A673 (cell line): ENCODE measurements around the gene RPH3AL. TPM values are rescaled to one million over a fixed set of nuclear protein-coding genes. Genes with fewer than 3 reads are reported as not detected.

Source experiments
- BruUV-seq: library from RNA; stranded (reverse); fragments of 400-500 nt; replicated peaks from 2 replicates; lab custom pipeline; 2021; lab: Mats Ljungman, UMichigan
- CTCF ChIA-PET: fragments of 300-600 bp; sonication (Branson Sonifier 250); formaldehyde crosslinking; loops from one replicate; lab custom pipeline; 2022; ENCODE audit warnings: antibody characterized with exemption; lab: Charles Lee
- POLR2A ChIA-PET: fragments of 300-600 bp; sonication (Branson Sonifier 250); formaldehyde crosslinking; loops from one replicate; lab custom pipeline; 2022; ENCODE audit warnings: antibody characterized with exemption; ENCODE audit not compliant: low non-redundant PET; lab: Charles Lee
- DNase-seq: peaks from one replicate; pipeline ENCODE4 v3.0.0-alpha.2; 2015; ENCODE audit warnings: low spot score
- H3K27ac ChIP-seq: fragments of 200-600 bp; sonication (generic); 2 replicates; pipeline ENCODE4 v1.5.1; 2016; ENCODE audit warnings: mixed run types, low read depth, mild to moderate bottlenecking, mixed read lengths, antibody characterized with exemption, low read length; ENCODE audit not compliant: poor library complexity, severe bottlenecking
- H3K27me3 ChIP-seq: fragments of 200-600 bp; sonication (generic); replicated peaks from 2 replicates; pipeline ENCODE4 v1.6.1; 2017; ENCODE audit warnings: mixed run types, low read depth, mild to moderate bottlenecking, mixed read lengths, antibody characterized with exemption, low read length; ENCODE audit not compliant: insufficient read depth, poor library complexity
- H3K36me3 ChIP-seq: fragments of 200-600 bp; sonication (generic); 2 replicates; pipeline ENCODE4 v1.6.1; 2016; ENCODE audit warnings: mixed run types, mild to moderate bottlenecking, mixed read lengths, antibody characterized with exemption, low read length; ENCODE audit not compliant: insufficient read depth, poor library complexity, severe bottlenecking
- H3K4me1 ChIP-seq: fragments of 200-600 bp; sonication (generic); 2 replicates; pipeline ENCODE4 v1.6.1; 2017; ENCODE audit warnings: mixed run types, mild to moderate bottlenecking, mixed read lengths, antibody characterized with exemption, low read length; ENCODE audit not compliant: insufficient read depth, poor library complexity, severe bottlenecking
- H3K4me3 ChIP-seq: fragments of 200-600 bp; sonication (generic); 2 replicates; pipeline ENCODE4 v1.5.1; 2016; ENCODE audit warnings: low read depth, mixed run types, mild to moderate bottlenecking, mixed read lengths, low read length; ENCODE audit not compliant: poor library complexity, severe bottlenecking
- H3K9me3 ChIP-seq: fragments of 200-600 bp; sonication (generic); 2 replicates; pipeline ENCODE4 v1.6.1; 2016; ENCODE audit warnings: mixed run types, low read depth, mild to moderate bottlenecking, mixed read lengths, antibody characterized with exemption, low read length; ENCODE audit not compliant: poor library complexity, severe bottlenecking
- EZH2 ChIP-seq: fragments of 200-600 bp; sonication (generic); IDR thresholded peaks from 2 replicates; pipeline ENCODE4 v1.6.1; 2017; ENCODE audit warnings: borderline replicate concordance, low read depth, mild to moderate bottlenecking, mixed read lengths, antibody characterized with exemption, low read length; ENCODE audit not compliant: poor library complexity, severe bottlenecking
- intact Hi-C: fragments of 100-400 bp; cut with micrococcal nuclease; formaldehyde crosslinking; loops from one replicate; pipeline ENCODE4 v1.10.0; 2022; ENCODE audit not compliant: unreplicated experiment
- total RNA-seq: library from RNA; stranded (reverse); gene quantifications from 2 replicates; pipeline ENCODE4 v1.2.3, GENCODE V29; 2021
- TF ChIP-seq, protein P1 (sequence below): fragments of 300-800, 200-600 bp; sonication (generic); conservative IDR thresholded peaks from 2 replicates; pipeline ENCODE4 v1.5.1; 2017; ENCODE audit warnings: low read depth, mild to moderate bottlenecking, antibody characterized with exemption, low read length, moderate library complexity, mixed read lengths

The RPH3AL gene
- total RNA-seq, 1 experiment from 2014 or later, result 0.82 TPM

DNA sequence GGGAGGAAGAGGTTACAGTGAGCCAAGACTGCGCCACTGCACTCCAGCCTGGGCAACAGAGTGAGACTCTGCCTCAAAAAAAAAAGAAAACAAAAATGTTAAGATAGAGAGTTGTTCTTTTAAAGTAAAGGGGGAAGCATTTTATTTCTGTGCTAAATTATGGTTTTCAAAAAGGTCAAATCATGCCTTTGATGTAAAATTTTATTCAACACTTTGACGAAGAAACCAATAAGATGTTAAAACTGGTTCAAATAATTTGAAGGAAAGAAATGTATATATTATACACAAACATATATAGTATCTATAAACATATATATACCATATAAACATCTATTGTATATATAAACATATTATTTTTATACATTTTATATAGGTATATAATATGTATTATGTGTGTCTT lies 43.4 kb upstream of the RPH3AL start:
- no TSS peak for BruUV-seq
- H3K27me3 ChIP-seq, result no peaks in the 10 kb centered on the region
- H3K9me3 ChIP-seq, result no peaks in the 10 kb centered on the region
- DNase-seq, result no peak
- no peak overlapping the region for H3K4me3 ChIP-seq
- CTCF ChIA-PET, result no interaction called here
- intact Hi-C loops, result no loop called here
- H3K27ac ChIP-seq, result no peak overlapping the region
- H3K36me3 ChIP-seq, result no peaks in the 10 kb centered on the region
- H3K4me1 ChIP-seq, result no peaks in the 10 kb centered on the region
- no peak for TF ChIP-seq EZH2
- TF ChIP-seq, protein P1, sequence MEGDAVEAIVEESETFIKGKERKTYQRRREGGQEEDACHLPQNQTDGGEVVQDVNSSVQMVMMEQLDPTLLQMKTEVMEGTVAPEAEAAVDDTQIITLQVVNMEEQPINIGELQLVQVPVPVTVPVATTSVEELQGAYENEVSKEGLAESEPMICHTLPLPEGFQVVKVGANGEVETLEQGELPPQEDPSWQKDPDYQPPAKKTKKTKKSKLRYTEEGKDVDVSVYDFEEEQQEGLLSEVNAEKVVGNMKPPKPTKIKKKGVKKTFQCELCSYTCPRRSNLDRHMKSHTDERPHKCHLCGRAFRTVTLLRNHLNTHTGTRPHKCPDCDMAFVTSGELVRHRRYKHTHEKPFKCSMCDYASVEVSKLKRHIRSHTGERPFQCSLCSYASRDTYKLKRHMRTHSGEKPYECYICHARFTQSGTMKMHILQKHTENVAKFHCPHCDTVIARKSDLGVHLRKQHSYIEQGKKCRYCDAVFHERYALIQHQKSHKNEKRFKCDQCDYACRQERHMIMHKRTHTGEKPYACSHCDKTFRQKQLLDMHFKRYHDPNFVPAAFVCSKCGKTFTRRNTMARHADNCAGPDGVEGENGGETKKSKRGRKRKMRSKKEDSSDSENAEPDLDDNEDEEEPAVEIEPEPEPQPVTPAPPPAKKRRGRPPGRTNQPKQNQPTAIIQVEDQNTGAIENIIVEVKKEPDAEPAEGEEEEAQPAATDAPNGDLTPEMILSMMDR, result no peak
- POLR2A ChIA-PET, result no interaction called here

DNA sequence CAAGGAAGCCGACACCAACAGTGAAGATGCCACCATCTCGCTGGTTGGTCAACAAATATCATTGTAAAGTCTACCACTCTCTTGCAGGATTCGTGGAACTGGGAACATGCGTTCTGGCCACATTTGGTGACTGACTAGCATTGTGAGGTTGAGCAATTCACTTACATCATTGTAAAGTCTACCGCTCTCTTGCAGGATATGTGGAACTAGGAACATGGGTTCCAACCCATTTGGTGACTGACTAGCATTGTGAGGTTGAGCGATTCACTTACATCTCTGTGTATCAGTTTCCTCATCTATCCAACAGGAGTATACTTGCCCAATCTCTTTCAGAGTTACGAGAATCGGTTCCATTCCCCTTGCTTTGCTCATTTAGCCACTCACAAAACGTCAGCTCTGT lies 42.6 kb upstream of the RPH3AL start:
- BruUV-seq, result no TSS peak

DNA sequence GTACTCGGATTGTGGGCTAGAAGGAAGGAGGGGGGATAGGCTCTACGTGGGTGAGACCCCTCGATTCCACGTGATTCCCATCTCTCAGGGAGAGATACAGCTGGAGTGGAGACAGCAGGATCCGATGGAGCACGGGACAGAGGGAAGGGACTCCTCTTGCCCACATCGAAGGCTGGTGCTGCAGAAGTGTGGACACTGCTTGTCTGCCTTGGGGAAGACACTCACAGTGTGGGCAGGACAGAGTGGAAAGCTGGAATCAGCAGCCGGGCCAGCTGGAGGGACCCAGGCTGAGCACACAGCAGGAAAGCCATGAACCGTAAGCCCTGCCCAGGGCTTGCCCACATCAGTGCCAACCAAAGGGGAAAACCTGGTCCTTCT lies 42.1 kb upstream of the RPH3AL start:
- Histone ChIP-seq H3K36me3 (no peaks in the 10 kb centered on the region), H3K27me3 (no peaks in the 10 kb centered on the region), H3K9me3 (no peaks in the 10 kb centered on the region), H3K4me3 (no peak overlapping the region), H3K4me1 (no peaks in the 10 kb centered on the region), H3K27ac (no peak overlapping the region)
- TF ChIP-seq, protein P1, result no peak
- no peak for TF ChIP-seq EZH2
- intact Hi-C loops, result no loop called here
- BruUV-seq, result no TSS peak
- DNase-seq, result no peak
- CTCF ChIA-PET, result no interaction called here
- POLR2A ChIA-PET, result no interaction called here

More for the DNA sequence above, 42.6 kb upstream of the RPH3AL start:
- Histone ChIP-seq H3K4me3 (no peak overlapping the region), H3K27me3 (no peaks in the 10 kb centered on the region), H3K9me3 (no peaks in the 10 kb centered on the region), H3K36me3 (no peaks in the 10 kb centered on the region), H3K27ac (no peak overlapping the region), H3K4me1 (no peaks in the 10 kb centered on the region)
- ChIA-PET POLR2A (no interaction called here), CTCF (no interaction called here)
- intact Hi-C loops, result no loop called here
- TF ChIP-seq EZH2, result no peak
- TF ChIP-seq, protein P1, result no peak
- DNase-seq, result no peak
